ENCODE results near the gene MBNL2. TPM values are rescaled to one million over a fixed set of nuclear protein-coding genes. Genes with fewer than 3 reads are reported as not detected.

Gene MBNL2
- total RNA-seq, 1 donor from 2014 or later: 12.4 TPM

DNA sequence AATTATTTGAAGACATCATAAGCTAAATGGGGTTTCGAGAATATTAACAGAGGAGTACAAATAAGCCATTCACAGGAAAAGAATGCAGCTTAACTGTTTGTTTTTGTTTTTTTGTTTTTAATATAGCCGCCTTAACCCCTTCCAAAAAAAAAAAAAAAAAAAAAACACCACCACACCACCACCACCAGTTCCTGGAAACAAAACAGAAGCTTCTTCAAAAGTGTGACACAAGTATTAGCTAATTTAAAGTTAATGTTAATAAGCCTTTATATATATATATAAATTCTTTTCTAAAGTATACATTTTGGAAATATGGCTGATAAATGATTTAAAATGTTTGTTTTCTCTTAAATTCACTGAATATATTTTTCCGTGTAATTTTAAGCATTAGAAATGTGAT, 213.2 kb downstream of the MBNL2 start:
- Mint-ChIP-seq H3K4me3 (ENCODE audit: unreplicated experiment) (peak overlapping the region; percentile 99), H3K36me3 (ENCODE audit: unreplicated experiment) (no peaks in the 10 kb centered on the region), H3K27me3 (ENCODE audit: unreplicated experiment) (peaks cover 9% of the 10 kb centered on the region), H3K4me1 (ENCODE audit: low read depth, unreplicated experiment) (peaks cover 12% of the 10 kb centered on the region), H3K27ac (ENCODE audit: unreplicated experiment) (peak overlapping the region; percentile 95), H3K9me3 (ENCODE audit: unreplicated experiment) (peaks cover 15% of the 10 kb centered on the region)
- DNase-seq: no peak
- TF ChIP-seq, protein P1, sequence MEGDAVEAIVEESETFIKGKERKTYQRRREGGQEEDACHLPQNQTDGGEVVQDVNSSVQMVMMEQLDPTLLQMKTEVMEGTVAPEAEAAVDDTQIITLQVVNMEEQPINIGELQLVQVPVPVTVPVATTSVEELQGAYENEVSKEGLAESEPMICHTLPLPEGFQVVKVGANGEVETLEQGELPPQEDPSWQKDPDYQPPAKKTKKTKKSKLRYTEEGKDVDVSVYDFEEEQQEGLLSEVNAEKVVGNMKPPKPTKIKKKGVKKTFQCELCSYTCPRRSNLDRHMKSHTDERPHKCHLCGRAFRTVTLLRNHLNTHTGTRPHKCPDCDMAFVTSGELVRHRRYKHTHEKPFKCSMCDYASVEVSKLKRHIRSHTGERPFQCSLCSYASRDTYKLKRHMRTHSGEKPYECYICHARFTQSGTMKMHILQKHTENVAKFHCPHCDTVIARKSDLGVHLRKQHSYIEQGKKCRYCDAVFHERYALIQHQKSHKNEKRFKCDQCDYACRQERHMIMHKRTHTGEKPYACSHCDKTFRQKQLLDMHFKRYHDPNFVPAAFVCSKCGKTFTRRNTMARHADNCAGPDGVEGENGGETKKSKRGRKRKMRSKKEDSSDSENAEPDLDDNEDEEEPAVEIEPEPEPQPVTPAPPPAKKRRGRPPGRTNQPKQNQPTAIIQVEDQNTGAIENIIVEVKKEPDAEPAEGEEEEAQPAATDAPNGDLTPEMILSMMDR (IDR thresholded peaks at IDR 0.05; ENCODE audit: partially characterized antibody, unreplicated experiment): no peak

- Mint-ChIP-seq H3K4me1 (ENCODE audit: low read depth, unreplicated experiment) (peaks cover 12% of the 10 kb centered on the region), H3K27me3 (ENCODE audit: unreplicated experiment) (peaks cover 9% of the 10 kb centered on the region), H3K27ac (ENCODE audit: unreplicated experiment) (no peak overlapping the region), H3K4me3 (ENCODE audit: unreplicated experiment) (peak overlapping the region; percentile 99), H3K36me3 (ENCODE audit: unreplicated experiment) (no peaks in the 10 kb centered on the region), H3K9me3 (ENCODE audit: unreplicated experiment) (peaks cover 15% of the 10 kb centered on the region)
- TF ChIP-seq, protein P1 (IDR thresholded peaks at IDR 0.05; ENCODE audit: partially characterized antibody, unreplicated experiment): no peak
- no peak for DNase-seq
These were observed 213.7 kb downstream of the MBNL2 start for GRCh38 chr13:97435794-97436193.

DNA sequence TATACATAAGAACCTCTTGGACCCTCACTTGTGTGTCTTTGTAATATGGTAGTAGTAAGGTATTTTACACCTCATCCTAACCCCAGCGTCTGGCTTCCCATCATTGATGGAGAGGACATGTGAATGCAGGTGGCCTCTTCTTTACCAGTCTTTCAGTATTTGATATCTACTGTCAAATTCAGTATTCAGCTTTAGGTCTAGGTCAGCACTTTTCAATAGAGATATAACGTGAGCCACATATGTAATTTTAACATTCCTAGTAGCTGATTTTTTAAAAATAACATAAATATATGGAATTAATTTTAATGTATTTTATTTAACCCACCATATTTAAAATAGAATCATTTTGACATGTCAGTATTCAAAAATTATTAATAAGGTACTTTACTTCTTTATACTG, 214.7 kb downstream of the MBNL2 start:
- Mint-ChIP-seq H3K4me3 (ENCODE audit: unreplicated experiment) (peak overlapping the region; percentile 99), H3K27ac (ENCODE audit: unreplicated experiment) (no peak overlapping the region), H3K4me1 (ENCODE audit: low read depth, unreplicated experiment) (peaks cover 9% of the 10 kb centered on the region), H3K36me3 (ENCODE audit: unreplicated experiment) (no peaks in the 10 kb centered on the region), H3K9me3 (ENCODE audit: unreplicated experiment) (peaks cover 15% of the 10 kb centered on the region), H3K27me3 (ENCODE audit: unreplicated experiment) (peaks cover 9% of the 10 kb centered on the region)
- TF ChIP-seq, protein P1 (IDR thresholded peaks at IDR 0.05; ENCODE audit: partially characterized antibody, unreplicated experiment): no peak
- DNase-seq: no peak

- TF ChIP-seq, protein P1 (IDR thresholded peaks at IDR 0.05; ENCODE audit: partially characterized antibody, unreplicated experiment): no peak
- H3K9me3 Mint-ChIP-seq (ENCODE audit: unreplicated experiment): peaks cover 9% of the 10 kb centered on the region
- DNase-seq: no peak
- H3K36me3 Mint-ChIP-seq (ENCODE audit: unreplicated experiment): no peaks in the 10 kb centered on the region
- H3K27me3 Mint-ChIP-seq (ENCODE audit: unreplicated experiment): peaks cover 3% of the 10 kb centered on the region
- H3K4me3 Mint-ChIP-seq (ENCODE audit: unreplicated experiment): no peak overlapping the region
- H3K4me1 Mint-ChIP-seq (ENCODE audit: low read depth, unreplicated experiment): peaks cover 9% of the 10 kb centered on the region
- H3K27ac Mint-ChIP-seq (ENCODE audit: unreplicated experiment): no peak overlapping the region
These were observed 215.6 kb downstream of the MBNL2 start for GRCh38 chr13:97437729-97438128.

- Mint-ChIP-seq H3K4me3 (ENCODE audit: unreplicated experiment) (no peak overlapping the region), H3K27me3 (ENCODE audit: unreplicated experiment) (peaks cover 3% of the 10 kb centered on the region), H3K4me1 (ENCODE audit: low read depth, unreplicated experiment) (peaks cover 9% of the 10 kb centered on the region), H3K36me3 (ENCODE audit: unreplicated experiment) (no peaks in the 10 kb centered on the region), H3K9me3 (ENCODE audit: unreplicated experiment) (peaks cover 4% of the 10 kb centered on the region), H3K27ac (ENCODE audit: unreplicated experiment) (no peak overlapping the region)
- TF ChIP-seq, protein P1 (IDR thresholded peaks at IDR 0.05; ENCODE audit: partially characterized antibody, unreplicated experiment): no peak
- no peak for DNase-seq
These were observed 216.9 kb downstream of the MBNL2 start for GRCh38 chr13:97438856-97439595.
